Measurements from ENCODE around the gene FAM120B. TPM values are rescaled to one million over a fixed set of nuclear protein-coding genes. Genes with fewer than 3 reads are reported as not detected.

FAM120B gene
- total RNA-seq, 2 experiments from 2014 or later, result 20.4 to 26.0 TPM

DNA sequence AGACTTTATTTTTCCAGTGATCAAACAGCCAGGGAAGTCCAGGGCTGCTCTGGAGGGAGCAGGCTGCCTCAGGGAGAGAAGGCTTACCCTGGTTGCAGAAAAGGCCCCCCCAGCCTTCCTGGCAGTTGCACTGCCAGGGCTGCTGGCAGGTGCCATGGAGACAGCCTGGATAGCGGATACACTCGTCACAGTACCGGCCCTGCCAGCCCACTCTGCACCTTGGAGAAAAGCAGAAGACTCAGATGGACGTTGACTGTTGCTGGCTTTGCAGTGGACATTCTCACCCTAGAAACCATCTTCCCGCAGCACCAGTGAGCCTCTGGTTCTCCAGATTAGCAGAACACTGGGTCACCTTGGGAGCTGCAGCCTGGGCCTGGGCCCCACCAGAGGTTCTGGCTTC, 21.1 kb upstream of the FAM120B start:
- H3K27me3 Mint-ChIP-seq, result peaks cover 59% of the 10 kb centered on the region

DNA sequence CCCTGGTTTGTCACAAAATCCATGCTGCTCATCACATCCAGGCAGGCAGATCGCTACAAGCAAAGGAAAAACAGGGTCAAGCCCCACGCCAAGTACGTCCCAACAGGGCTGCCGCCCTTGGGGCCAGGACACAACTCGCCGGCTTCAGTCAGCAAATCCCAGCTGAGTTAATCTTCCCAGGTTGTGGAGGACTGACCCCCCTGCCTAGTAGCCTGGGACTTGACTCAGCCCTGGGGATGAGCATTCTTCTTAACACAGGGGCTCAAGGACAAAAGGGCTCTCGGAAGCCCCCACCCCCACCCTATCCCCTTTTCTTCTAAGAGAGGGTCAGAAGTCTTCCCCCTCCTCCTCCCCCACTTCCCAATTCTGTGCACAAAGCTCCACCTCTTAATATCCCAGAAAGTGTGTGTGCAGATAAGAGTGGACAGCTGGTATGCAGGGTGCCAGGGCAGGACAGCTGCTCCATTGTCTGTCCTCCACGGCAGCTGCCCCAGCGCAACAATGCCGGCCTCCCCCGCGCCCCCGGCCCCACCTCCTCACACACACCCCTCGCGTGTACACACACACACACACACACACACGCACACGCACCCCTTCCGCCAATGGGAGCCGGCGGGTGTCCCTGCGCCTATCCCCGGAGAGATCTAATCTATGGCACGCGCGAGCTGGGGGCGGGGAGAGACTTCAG, 20.2 kb upstream of the FAM120B start:
- CTCF ChIA-PET, result interaction anchor here (0.8 kb wide), 1 partner anchor 288 kb away, joined by 3 read pairs; no protein-coding TSS in a partner anchor
- H3K27me3 Mint-ChIP-seq, result peaks cover 58% of the 10 kb centered on the region
- no peaks in the 10 kb centered on the region for H3K36me3 Mint-ChIP-seq
- peaks cover 8% of the 10 kb centered on the region for H3K4me1 Mint-ChIP-seq
- H3K4me3 Mint-ChIP-seq, result no peak overlapping the region
- H3K9me3 Mint-ChIP-seq (ENCODE audit: low read depth), result no peaks in the 10 kb centered on the region
- DNase-seq (no peak), ATAC-seq (no peak)
- H3K27ac Mint-ChIP-seq, result no peak overlapping the region

More for the DNA sequence above, 21.1 kb upstream of the FAM120B start:
- no peak overlapping the region for H3K4me3 Mint-ChIP-seq
- no peak overlapping the region for H3K27ac Mint-ChIP-seq
- H3K4me1 Mint-ChIP-seq, result peaks cover 8% of the 10 kb centered on the region
- no peaks in the 10 kb centered on the region for H3K36me3 Mint-ChIP-seq
- no peak for ATAC-seq
- H3K9me3 Mint-ChIP-seq (ENCODE audit: low read depth), result no peaks in the 10 kb centered on the region
- CTCF ChIA-PET, result no interaction called here
- no peak for DNase-seq

DNA sequence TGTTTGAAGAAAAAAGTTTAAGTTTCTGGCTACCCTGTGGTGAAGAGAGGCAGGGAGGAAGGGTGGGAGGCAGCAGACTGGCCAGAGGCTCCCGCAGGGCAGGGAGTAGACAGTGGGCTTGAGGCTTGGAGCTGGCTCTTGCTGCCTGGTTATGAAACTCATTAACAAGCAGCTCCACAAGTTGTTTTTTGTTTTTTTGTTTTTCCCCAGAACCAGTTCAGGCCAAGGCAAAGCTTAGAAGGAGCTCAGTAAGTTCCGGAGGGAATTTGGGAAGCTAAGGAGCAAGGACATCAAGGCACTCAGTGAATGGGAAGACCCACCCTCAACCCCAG, 19.7 kb upstream of the FAM120B start:
- Mint-ChIP-seq H3K27ac (no peak overlapping the region), H3K36me3 (no peaks in the 10 kb centered on the region), H3K9me3 (ENCODE audit: low read depth) (no peaks in the 10 kb centered on the region), H3K4me1 (peaks cover 10% of the 10 kb centered on the region), H3K27me3 (peaks cover 58% of the 10 kb centered on the region), H3K4me3 (no peak overlapping the region)
- CTCF ChIA-PET, result interaction anchor here (0.8 kb wide), 1 partner anchor 289 kb away, joined by 3 read pairs; no protein-coding TSS in a partner anchor
- DNase-seq, result no peak
- no peak for ATAC-seq

DNA sequence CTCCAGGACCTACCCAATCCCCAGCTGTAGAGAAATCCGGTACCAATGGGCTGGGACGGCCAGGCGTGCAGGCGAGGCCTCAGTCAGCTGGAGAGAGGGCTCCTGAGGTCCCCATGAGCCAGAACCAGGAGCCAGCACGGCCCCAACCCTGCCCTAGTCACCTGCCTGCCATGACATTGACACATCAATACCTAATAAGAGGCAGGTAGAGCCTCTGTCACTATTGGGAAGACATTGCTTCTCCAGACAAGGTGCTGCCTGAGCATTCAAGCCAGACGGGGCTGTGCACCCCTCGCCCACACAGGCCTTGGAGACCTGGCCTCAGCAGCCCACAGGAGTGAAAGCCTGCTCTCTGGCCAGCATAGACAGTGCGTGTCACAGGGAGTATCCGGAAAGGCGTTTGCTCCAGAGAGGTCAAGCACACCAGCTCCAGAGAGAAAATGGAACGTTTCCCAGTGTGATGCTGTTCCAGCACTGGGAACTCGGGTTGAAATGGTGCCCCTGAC, 19.1 kb upstream of the FAM120B start:
- Mint-ChIP-seq H3K27me3 (peaks cover 62% of the 10 kb centered on the region), H3K27ac (no peak overlapping the region), H3K36me3 (no peaks in the 10 kb centered on the region), H3K4me1 (peaks cover 15% of the 10 kb centered on the region), H3K4me3 (no peak overlapping the region), H3K9me3 (ENCODE audit: low read depth) (no peaks in the 10 kb centered on the region)
- DNase-seq (no peak), ATAC-seq (no peak)
- CTCF ChIA-PET, result interaction anchor here (0.8 kb wide), 2 partner anchors 21 to 289 kb away, joined by 3 read pairs; no protein-coding TSS in a partner anchor

DNA sequence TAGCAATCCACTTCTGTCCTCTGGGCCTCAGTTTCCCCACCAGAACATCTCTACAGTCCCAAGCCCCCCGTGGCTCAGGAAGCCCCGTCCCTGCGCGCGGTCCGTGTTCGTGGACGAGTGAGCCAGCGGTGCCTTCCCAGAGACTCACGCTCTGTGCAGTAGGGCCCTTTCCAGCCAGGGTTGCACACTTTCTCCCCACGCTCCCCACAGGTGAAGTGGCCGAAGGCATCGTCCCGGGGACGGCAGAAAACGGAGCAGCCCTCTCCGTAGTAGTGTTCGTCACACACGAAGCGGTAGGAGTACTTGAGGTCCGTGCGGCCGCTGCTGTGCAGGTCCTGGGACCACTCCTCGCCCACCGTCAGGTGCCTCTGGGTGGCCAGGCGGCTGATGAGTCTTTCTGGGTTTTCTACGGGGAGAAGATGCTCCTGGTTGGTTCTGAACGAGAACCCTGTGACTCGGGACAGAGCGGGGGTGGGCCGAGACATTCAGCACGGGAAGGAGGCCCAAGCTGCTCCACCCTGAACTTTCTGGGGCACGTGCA, 18.4 kb upstream of the FAM120B start:
- DNase-seq (no peak), ATAC-seq (no peak)
- H3K4me3 Mint-ChIP-seq, result peak overlapping the region; percentile 55
- no peaks in the 10 kb centered on the region for H3K9me3 Mint-ChIP-seq (ENCODE audit: low read depth)
- no peak overlapping the region for H3K27ac Mint-ChIP-seq
- H3K27me3 Mint-ChIP-seq, result peaks cover 67% of the 10 kb centered on the region
- CTCF ChIA-PET, result interaction anchor here (0.8 to 0.9 kb wide), 2 partner anchors 22 to 454 kb away, joined by 3 read pairs; no protein-coding TSS in a partner anchor
- H3K36me3 Mint-ChIP-seq, result no peaks in the 10 kb centered on the region
- H3K4me1 Mint-ChIP-seq, result peaks cover 21% of the 10 kb centered on the region

DNA sequence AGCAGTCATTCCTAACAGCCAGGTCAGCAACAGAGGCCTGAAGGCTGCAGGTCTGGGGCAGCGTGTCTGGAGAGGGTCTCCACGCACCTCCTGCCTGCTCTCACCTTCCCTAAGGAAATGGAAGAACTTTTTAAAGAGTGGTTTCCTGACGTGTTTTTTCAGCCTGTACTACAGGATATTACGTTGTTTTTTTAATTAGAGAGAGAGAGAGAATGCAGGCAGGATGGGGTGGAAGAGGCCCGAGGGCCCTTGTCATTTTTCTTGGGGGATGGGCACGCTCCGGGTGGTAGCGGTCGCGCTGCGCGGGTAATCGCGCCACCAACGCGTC, 17.7 kb upstream of the FAM120B start:
- H3K4me3 Mint-ChIP-seq, result peak overlapping the region; percentile 55
- H3K27ac Mint-ChIP-seq, result no peak overlapping the region
- H3K4me1 Mint-ChIP-seq, result peaks cover 25% of the 10 kb centered on the region
- no peaks in the 10 kb centered on the region for H3K36me3 Mint-ChIP-seq
- ATAC-seq (no peak), DNase-seq (no peak)
- no peaks in the 10 kb centered on the region for H3K9me3 Mint-ChIP-seq (ENCODE audit: low read depth)
- CTCF ChIA-PET, result interaction anchor here (0.9 kb wide), 1 partner anchor 455 kb away, joined by 3 read pairs; no protein-coding TSS in a partner anchor
- H3K27me3 Mint-ChIP-seq, result peaks cover 73% of the 10 kb centered on the region

DNA sequence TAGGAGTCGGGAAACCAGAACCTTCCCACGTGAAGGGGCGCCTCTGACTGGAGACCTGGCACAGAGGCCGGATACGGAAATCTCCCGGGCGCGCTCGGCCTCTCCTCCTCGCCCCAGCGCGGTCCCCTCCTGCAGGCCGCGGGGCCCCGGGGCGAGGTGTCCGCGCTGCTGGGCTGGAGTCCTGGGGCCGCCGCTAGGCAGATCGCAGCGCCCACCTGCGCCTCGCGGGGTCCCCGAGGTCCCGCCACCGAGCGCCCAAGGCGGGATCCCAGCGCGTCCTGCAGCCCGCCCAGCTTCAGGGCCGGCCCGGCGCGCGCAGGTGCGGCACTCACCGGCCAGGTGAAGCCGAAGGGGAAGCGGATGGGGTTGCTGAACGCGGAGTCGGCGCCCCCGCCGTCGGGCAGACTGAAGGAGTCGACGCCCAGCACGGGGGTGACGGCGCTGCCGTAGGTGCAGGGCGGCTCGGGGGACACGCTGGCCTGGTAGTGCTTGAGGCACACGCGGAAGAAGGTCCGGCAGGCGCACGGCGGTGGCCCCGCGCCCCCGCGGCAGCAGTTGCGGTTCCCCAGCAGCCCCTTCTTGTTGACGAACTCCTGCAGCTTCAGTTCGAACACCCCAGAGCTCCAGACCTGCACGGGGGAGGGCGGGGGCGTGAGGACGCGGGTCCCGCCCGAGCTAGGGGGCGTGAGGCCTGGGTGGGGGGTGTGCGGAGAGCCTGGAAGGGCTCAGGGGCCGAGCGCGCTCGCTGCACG, 17.2 kb upstream of the FAM120B start:
- DNase-seq (no peak), ATAC-seq (peak; percentile 10)
- H3K36me3 Mint-ChIP-seq, result no peaks in the 10 kb centered on the region
- CTCF ChIA-PET, result interaction anchor here (0.9 to 3.7 kb wide), 2 partner anchors 455 to 458 kb away, joined by 3 to 18 read pairs; no protein-coding TSS in a partner anchor
- H3K27ac Mint-ChIP-seq, result no peak overlapping the region
- H3K4me1 Mint-ChIP-seq, result peaks cover 25% of the 10 kb centered on the region
- H3K9me3 Mint-ChIP-seq (ENCODE audit: low read depth), result no peaks in the 10 kb centered on the region
- H3K4me3 Mint-ChIP-seq, result peak overlapping the region; percentile 55
- peaks cover 79% of the 10 kb centered on the region for H3K27me3 Mint-ChIP-seq

DNA sequence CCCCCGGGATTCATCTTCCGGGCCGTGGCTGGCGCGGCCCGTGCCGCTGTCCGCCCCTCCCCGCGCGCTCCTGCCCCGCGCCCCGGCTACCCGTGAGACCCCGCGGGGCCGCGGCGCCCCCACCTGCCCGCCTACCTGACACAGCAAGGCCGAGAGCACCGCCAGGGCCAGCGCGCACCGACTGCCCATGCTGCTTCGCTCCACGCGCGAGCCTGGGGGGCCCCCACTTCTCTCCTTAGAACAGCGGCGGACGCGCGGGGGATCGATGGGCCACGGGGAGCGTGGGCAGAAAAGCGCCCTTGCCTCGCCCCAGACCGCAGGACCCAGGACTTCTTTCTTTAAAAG, 16.6 kb upstream of the FAM120B start:
- no peak for ATAC-seq
- no peak for DNase-seq
- no peaks in the 10 kb centered on the region for H3K9me3 Mint-ChIP-seq (ENCODE audit: low read depth)
- CTCF ChIA-PET, result interaction anchor here (3.7 kb wide), 1 partner anchor 459 kb away, joined by 18 read pairs; no protein-coding TSS in a partner anchor
- H3K36me3 Mint-ChIP-seq, result no peaks in the 10 kb centered on the region
- no peak overlapping the region for H3K27ac Mint-ChIP-seq
- H3K27me3 Mint-ChIP-seq, result peaks cover 81% of the 10 kb centered on the region
- peak overlapping the region; percentile 74 for H3K4me3 Mint-ChIP-seq
- peaks cover 28% of the 10 kb centered on the region for H3K4me1 Mint-ChIP-seq

DNA sequence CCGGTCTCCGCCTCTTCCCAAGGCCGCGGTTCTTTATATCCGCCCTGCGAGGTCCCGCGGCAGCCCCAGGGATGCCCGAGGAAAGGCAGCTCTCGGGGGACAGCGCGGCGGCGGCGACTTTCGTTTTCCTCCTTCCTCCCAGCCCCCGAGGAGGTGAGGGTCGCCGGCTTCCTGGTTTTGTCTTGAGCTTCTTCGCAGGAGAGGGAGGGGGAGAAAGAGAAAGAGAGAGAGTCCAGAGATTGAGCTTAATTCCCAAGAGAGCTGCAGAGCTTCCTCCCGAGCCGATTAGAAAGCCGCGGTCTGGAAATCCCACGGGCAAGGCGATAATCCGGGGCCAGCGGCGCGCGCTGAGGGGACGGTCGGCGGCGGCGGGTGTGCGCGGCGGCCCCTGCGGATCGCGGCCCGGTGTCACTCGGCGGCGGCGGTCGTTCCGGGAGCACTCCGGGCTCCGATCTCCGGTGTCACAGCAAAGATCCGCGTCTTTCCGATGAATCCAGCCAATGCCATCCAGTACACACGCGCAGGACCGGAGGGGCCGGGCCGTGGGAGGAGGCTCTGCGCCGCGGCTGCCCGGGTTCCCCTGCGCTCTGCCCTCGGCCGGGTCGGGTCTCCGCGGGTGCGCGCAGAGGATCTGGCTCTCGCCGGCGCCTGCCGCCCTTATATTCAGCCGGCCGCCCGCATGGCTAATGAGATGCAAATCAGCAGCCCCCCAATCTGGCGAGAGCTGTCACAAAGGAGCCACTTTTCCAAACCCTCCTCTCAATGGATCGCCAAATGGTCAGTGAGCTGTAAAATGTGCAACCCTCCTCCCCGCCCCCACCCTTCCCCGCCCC, 16.0 kb upstream of the FAM120B start, which contains the start of gene DLL1:
TSS of gene DLL1 (minus strand) at position 783 of the 833 bp plus-strand sequence. CDS start 939 bp downstream, outside the sequence.
- H3K4me3 Mint-ChIP-seq, result peak within 1 kb of the TSS; percentile 74
- H3K27ac Mint-ChIP-seq, result peak within 1 kb of the TSS; percentile 19
- peaks cover 31% of the 10 kb centered on the region for H3K4me1 Mint-ChIP-seq
- H3K9me3 Mint-ChIP-seq (ENCODE audit: low read depth), result no peaks in the 10 kb centered on the region
- CTCF ChIA-PET, result interaction anchor here (2.2 to 3.7 kb wide), 3 partner anchors 340 to 459 kb away, joined by 8 to 18 read pairs (median 12); no protein-coding TSS in a partner anchor
- ATAC-seq (no peak), DNase-seq (no peak)
- peaks cover 81% of the 10 kb centered on the region for H3K27me3 Mint-ChIP-seq
- no peaks in the 10 kb centered on the region for H3K36me3 Mint-ChIP-seq

DNA sequence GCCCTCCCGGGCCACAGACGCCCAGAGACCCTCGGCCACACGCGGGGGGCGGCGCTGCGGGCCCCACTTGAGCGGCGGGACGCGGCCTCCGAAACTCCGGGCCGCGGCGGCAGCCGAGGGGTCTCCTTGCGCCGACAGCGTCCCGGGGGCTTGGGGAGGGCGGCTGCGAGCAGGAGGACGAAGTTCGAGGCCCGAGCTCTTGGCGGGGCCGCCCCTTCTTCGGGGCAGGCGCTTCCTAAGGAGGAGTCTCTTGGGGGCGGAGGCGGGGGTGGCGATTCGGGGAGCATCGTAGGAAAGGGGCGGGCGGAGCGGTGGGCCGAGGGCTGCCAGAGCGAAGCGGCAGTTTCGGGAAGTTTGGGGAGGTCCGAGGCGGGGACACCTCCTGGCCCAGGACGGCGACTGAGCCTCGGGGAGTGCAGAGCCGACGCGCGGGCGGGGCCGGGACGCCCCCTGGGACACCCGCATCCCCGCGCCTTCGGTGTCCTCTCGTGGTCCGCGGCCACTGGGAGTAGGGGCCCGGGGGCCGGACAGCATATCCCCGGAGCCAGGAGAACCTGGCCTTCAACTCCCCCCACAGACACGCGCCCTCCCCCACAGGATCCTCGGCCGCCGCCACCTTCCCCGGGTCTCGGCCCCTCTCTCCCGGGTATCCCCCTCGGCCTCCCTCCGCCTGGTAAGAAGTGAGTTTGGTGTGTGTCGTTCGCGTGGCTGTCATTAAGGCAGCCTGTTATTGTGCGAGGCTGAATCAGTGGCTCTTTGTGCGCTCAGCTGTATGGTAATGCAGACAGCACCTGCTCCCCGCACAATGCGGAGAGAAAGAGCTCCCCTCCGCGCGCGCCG, 15.1 kb upstream of the FAM120B start:
- H3K36me3 Mint-ChIP-seq, result no peaks in the 10 kb centered on the region
- H3K27ac Mint-ChIP-seq, result no peak overlapping the region
- ATAC-seq, result peak; percentile 37
- H3K4me1 Mint-ChIP-seq, result peaks cover 32% of the 10 kb centered on the region
- no peaks in the 10 kb centered on the region for H3K9me3 Mint-ChIP-seq (ENCODE audit: low read depth)
- H3K27me3 Mint-ChIP-seq, result peaks cover 76% of the 10 kb centered on the region
- peak overlapping the region; percentile 62 for H3K4me3 Mint-ChIP-seq
- DNase-seq, result no peak
- CTCF ChIA-PET, result interaction anchor here (1.0 to 3.7 kb wide), 7 partner anchors 11 to 502 kb away, joined by 3 to 18 read pairs (median 7); no protein-coding TSS in a partner anchor

DNA sequence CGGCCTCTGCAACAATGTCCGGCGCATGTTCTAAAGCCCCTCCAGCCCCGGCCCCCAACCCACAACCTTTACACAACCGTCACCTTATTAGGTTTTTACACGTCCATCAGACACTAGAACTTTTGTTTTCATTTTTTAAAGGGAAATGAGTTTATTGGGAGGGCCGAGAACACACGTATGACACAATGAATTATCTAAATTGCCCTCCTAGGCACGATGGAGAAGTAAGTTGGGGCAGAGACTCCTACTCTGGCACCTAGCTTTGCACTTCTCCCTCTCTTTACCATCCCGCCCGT, 14.5 kb upstream of the FAM120B start:
- CTCF ChIA-PET, result interaction anchor here (1.0 to 3.7 kb wide), 7 partner anchors 10 to 502 kb away, joined by 3 to 18 read pairs (median 7); no protein-coding TSS in a partner anchor
- peak overlapping the region; percentile 62 for H3K4me3 Mint-ChIP-seq
- DNase-seq (no peak), ATAC-seq (no peak)
- H3K27ac Mint-ChIP-seq, result no peak overlapping the region
- peaks cover 74% of the 10 kb centered on the region for H3K27me3 Mint-ChIP-seq
- peaks cover 32% of the 10 kb centered on the region for H3K4me1 Mint-ChIP-seq
- no peaks in the 10 kb centered on the region for H3K9me3 Mint-ChIP-seq (ENCODE audit: low read depth)
- no peaks in the 10 kb centered on the region for H3K36me3 Mint-ChIP-seq

Data from activated CD8-positive, alpha-beta memory T cell treated with anti-CD3 and anti-CD28 coated beads, Interleukin-2, amount 10 ng/mL, durations not matched to agents 7 days and 5 days (primary cell).